ENCODE data around the gene LNPK.

The LNPK gene

GRCh38 chr2:175950512-175950911, 51.6 kb downstream of the LNPK start:
- TF ChIP-seq CTCF (IDR thresholded peaks at IDR 0.05), result no peak
- Histone ChIP-seq H3K27ac (no peak overlapping the region), H3K36me3 (peaks cover 5 to 10% (median 6%) of the 10 kb centered on the region in 3 donors), H3K4me3 (no peak overlapping the region), H3K9me3 (no peaks in the 10 kb centered on the region), H3K4me1 (peaks cover 0 to 3% (median 0%) of the 10 kb centered on the region in 4 donors), H3K27me3 (no peaks in the 10 kb centered on the region)
- DNase-seq, result no peak
- intact Hi-C loops (cut with DNase I; ENCODE audit: low total_unique reads), result no loop called here

- intact Hi-C loops (cut with DNase I; ENCODE audit: low total_unique reads), result no loop called here
- peaks cover 0 to 18% (median 6%) of the 10 kb centered on the region in 3 donors for H3K36me3 ChIP-seq
- no peak overlapping the region for H3K27ac ChIP-seq
- H3K9me3 ChIP-seq, result no peaks in the 10 kb centered on the region
- H3K4me1 ChIP-seq, result no peaks in the 10 kb centered on the region
- no peak for DNase-seq
- TF ChIP-seq CTCF (IDR thresholded peaks at IDR 0.05), result no peak
- no peak overlapping the region for H3K4me3 ChIP-seq
- no peaks in the 10 kb centered on the region for H3K27me3 ChIP-seq
Measured at GRCh38 chr2:175948191-175948590, 53.9 kb downstream of the LNPK start.

GRCh38 chr2:175947073-175947472, 55.0 kb downstream of the LNPK start:
- no peaks in the 10 kb centered on the region for H3K9me3 ChIP-seq
- intact Hi-C loops (cut with DNase I; ENCODE audit: low total_unique reads), result no loop called here
- TF ChIP-seq CTCF (IDR thresholded peaks at IDR 0.05), result no peak
- no peak overlapping the region for H3K4me3 ChIP-seq
- no peak overlapping the region for H3K27ac ChIP-seq
- DNase-seq, result no peak
- no peaks in the 10 kb centered on the region for H3K4me1 ChIP-seq
- peaks cover 0 to 18% (median 6%) of the 10 kb centered on the region in 3 donors for H3K36me3 ChIP-seq
- no peaks in the 10 kb centered on the region for H3K27me3 ChIP-seq

GRCh38 chr2:175941699-175942098, 60.4 kb downstream of the LNPK start:
- no peak for TF ChIP-seq CTCF (IDR thresholded peaks at IDR 0.05)
- no peak for DNase-seq

GRCh38 chr2:175937216-175937615, 64.9 kb downstream of the LNPK start:
- Histone ChIP-seq H3K36me3 (peaks cover 26 to 34% (median 26%) of the 10 kb centered on the region in 3 donors), H3K4me1 (peaks cover 0 to under 1% (median 0%) of the 10 kb centered on the region in 4 donors), H3K4me3 (no peak overlapping the region), H3K9me3 (no peaks in the 10 kb centered on the region), H3K27me3 (no peaks in the 10 kb centered on the region), H3K27ac (no peak overlapping the region)
- intact Hi-C loops (cut with DNase I; ENCODE audit: low total_unique reads), result no loop called here
- DNase-seq, result no peak
- no peak for TF ChIP-seq CTCF (IDR thresholded peaks at IDR 0.05)

More at GRCh38 chr2:175941699-175942098, 60.4 kb downstream of the LNPK start:
- Histone ChIP-seq H3K4me1 (no peaks in the 10 kb centered on the region), H3K4me3 (no peak overlapping the region), H3K9me3 (no peaks in the 10 kb centered on the region), H3K36me3 (peaks cover 10 to 37% (median 27%) of the 10 kb centered on the region in 3 donors), H3K27me3 (no peaks in the 10 kb centered on the region), H3K27ac (no peak overlapping the region)
- intact Hi-C loops (cut with DNase I; ENCODE audit: low total_unique reads), result no loop called here
